GM12892 (cell line): ENCODE data around the gene CUBN.

Source experiments
- POLR2A ChIP-seq: IDR thresholded peaks from 2 replicates; pipeline ENCODE4 v1.6.1; 2011; ENCODE audit warnings: low read depth, low read length, control low read depth
- TAF1 ChIP-seq: IDR thresholded peaks from 2 replicates; pipeline ENCODE4 v1.6.1; 2011; ENCODE audit warnings: low read depth, mild to moderate bottlenecking, control low read depth, low read length, borderline replicate concordance

DNA sequence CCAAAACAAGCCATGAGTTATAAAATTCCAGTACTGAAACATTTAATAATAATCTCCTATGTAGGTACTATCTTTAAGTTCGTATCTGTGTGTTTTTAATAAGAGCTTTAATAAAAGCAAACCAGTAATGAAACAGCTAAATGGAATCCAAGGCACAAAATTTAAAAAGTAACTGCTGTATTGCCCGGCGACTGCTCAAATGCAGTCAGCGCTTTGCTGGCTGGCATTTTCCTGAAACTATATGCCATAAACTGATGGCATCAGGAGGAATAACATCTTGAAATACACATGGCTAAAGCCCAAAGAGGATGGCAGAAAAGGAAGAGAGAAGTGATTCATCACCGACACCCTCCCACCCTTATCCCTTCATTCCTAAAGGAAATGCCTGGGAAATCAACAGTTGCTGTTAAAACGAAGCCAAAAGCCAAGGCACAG, 133.1 kb downstream of the CUBN start:
- TF ChIP-seq POLR2A (no peak), TAF1 (no peak)
